Ascending aorta (tissue), 2 donors: ENCODE measurements around the gene UBAC2. TPM values are rescaled to one million over a fixed set of nuclear protein-coding genes. Genes with fewer than 3 reads are reported as not detected.

Experiments used
- DNase-seq, 2 donors: peaks; one replicate each; pipeline ENCODE4 v3.0.0-alpha.2; 2019; ENCODE audit warnings: low spot score in 2 of 2
- H3K27ac ChIP-seq, 2 donors: fragments of 200-600 bp; sonication (generic); one replicate each; pipeline ENCODE4 v1.5.1; 2016 to 2017; ENCODE audit warnings: mild to moderate bottlenecking in 1 of 2
- H3K27me3 ChIP-seq: fragments of 200-600 bp; sonication (generic); one replicate; pipeline ENCODE4 v1.5.1; 2017
- H3K36me3 ChIP-seq, 2 donors: fragments of 200-600 bp; sonication (generic); one replicate each; pipeline ENCODE4 v1.5.1; 2016
- H3K4me1 ChIP-seq, 2 donors: fragments of 200-600 bp; sonication (generic); one replicate each; pipeline ENCODE4 v1.5.1; 2016 to 2017; ENCODE audit warnings: mild to moderate bottlenecking in 1 of 2
- H3K4me3 ChIP-seq, 2 donors: fragments of 200-600 bp; sonication (generic); one replicate each; pipeline ENCODE4 v1.5.1; 2016 to 2017; ENCODE audit warnings: mild to moderate bottlenecking in 1 of 2
- H3K9me3 ChIP-seq, 2 donors: fragments of 200-600 bp; sonication (generic); one replicate each; pipeline ENCODE4 v1.5.1; 2016
- intact Hi-C: fragments of 100-400 bp; cut with DNase I; formaldehyde crosslinking; loops from one replicate; pipeline ENCODE4 v1.15.1; 2023
- total RNA-seq: library from RNA; depleted of rRNA; stranded (reverse); fragments of >200 nt; gene quantifications from one replicate; pipeline ENCODE4 v1.1.0, GENCODE V29; 2016
- TF ChIP-seq, protein P1 (sequence below), 3 experiments: fragments of 200-600 bp in 2 of 3; fragments of 450-650 bp in 1 of 3; sonication (generic) in 2 of 3; IDR thresholded peaks; one replicate each; pipeline ENCODE4 v1.5.1; 2016 to 2019; ENCODE audit warnings: antibody characterized with exemption in 3 of 3, mild to moderate bottlenecking in 1 of 3, moderate library complexity in 1 of 3

Gene UBAC2
- total RNA-seq, 1 donor from 2014 or later = 67.8 TPM

DNA sequence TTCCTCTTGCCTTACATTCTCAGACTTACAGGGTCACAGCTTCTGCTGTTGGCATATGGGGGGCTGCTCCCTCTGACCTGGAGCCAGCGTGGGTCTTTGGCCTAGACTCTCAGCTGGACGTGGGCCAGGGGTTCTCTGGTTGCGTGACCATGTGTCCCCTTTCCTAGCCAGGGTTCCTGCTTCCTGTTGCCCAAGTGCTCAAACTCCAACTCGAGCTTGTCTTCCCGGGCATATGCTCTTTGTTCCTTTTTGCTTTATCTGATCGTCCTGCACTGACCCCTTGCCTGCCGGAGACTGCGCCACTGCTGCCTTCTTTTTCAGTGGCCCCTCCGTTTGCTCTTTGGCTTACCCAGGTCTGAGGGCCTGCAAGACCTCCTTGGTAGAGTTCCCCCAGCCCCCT is 131.8 kb downstream of the UBAC2 start:
- intact Hi-C loops = no loop called here
- H3K9me3 ChIP-seq = no peaks in the 10 kb centered on the region
- no peaks in the 10 kb centered on the region for H3K27me3 ChIP-seq
- no peak for DNase-seq
- no peaks in the 10 kb centered on the region for H3K4me1 ChIP-seq
- H3K4me3 ChIP-seq = no peak overlapping the region
- peaks cover 0 to 7% of the 10 kb centered on the region in 2 donors for H3K36me3 ChIP-seq
- TF ChIP-seq, protein P1, sequence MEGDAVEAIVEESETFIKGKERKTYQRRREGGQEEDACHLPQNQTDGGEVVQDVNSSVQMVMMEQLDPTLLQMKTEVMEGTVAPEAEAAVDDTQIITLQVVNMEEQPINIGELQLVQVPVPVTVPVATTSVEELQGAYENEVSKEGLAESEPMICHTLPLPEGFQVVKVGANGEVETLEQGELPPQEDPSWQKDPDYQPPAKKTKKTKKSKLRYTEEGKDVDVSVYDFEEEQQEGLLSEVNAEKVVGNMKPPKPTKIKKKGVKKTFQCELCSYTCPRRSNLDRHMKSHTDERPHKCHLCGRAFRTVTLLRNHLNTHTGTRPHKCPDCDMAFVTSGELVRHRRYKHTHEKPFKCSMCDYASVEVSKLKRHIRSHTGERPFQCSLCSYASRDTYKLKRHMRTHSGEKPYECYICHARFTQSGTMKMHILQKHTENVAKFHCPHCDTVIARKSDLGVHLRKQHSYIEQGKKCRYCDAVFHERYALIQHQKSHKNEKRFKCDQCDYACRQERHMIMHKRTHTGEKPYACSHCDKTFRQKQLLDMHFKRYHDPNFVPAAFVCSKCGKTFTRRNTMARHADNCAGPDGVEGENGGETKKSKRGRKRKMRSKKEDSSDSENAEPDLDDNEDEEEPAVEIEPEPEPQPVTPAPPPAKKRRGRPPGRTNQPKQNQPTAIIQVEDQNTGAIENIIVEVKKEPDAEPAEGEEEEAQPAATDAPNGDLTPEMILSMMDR (IDR thresholded peaks at IDR 0.05) = no peak
- no peak overlapping the region for H3K27ac ChIP-seq

DNA sequence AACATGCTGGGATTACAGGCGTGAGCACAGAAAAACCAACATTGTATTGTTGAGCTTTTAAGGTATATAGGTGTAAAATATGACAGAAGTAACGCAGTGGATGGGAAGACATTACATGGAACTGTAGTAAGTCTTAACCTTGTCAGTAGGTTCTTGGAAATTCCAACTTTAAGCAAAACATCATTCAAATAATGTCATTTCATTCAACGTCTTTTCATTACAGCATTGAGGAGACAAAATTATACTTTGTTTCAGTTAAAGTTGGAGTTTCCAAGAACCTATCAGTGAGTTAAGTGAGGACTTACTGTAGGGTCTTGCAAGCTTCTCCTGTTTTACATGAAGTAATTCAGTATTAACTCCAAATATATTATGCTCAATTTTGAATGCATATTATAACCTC is 133.6 kb downstream of the UBAC2 start:
- DNase-seq = no peak
- Histone ChIP-seq H3K9me3 (no peaks in the 10 kb centered on the region), H3K27me3 (no peaks in the 10 kb centered on the region), H3K4me3 (no peak overlapping the region), H3K36me3 (peaks cover 0 to 4% of the 10 kb centered on the region in 2 donors), H3K4me1 (no peaks in the 10 kb centered on the region), H3K27ac (no peak overlapping the region)
- TF ChIP-seq, protein P1 (IDR thresholded peaks at IDR 0.05) = no peak
- intact Hi-C loops = no loop called here

- Histone ChIP-seq H3K27ac (no peak overlapping the region), H3K27me3 (no peaks in the 10 kb centered on the region), H3K4me1 (no peaks in the 10 kb centered on the region), H3K36me3 (peaks cover 0 to under 1% of the 10 kb centered on the region in 2 donors), H3K9me3 (no peaks in the 10 kb centered on the region), H3K4me3 (no peak overlapping the region)
- no peak for DNase-seq
- TF ChIP-seq, protein P1 (IDR thresholded peaks at IDR 0.05) = no peak
- intact Hi-C loops = no loop called here
Observed at GRCh38 chr13:99335087-99335486, 134.4 kb downstream of the UBAC2 start.

DNA sequence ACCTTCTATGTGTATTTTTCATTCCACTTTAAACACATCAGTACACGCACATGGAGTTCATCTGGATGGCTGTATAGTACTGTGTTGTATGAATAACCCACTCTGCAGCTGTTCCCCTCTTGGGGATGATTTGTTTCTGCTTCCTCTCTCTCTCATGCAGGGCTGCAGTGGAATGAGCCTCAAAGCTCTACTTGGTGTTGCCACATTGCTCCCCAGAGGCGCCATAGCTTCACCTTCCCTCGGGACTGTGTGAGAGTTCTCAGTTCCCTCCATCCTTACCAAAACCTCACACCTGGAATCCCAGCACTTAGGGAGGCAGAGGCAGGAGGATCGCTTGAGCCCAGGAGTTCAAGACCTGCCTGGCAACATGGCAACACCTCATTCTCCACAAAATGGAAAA is 134.9 kb downstream of the UBAC2 start:
- H3K36me3 ChIP-seq = peaks cover 4% of the 10 kb centered on the region in 2 donors
- H3K4me1 ChIP-seq = no peaks in the 10 kb centered on the region
- TF ChIP-seq, protein P1 (IDR thresholded peaks at IDR 0.05) = no peak
- H3K27me3 ChIP-seq = no peaks in the 10 kb centered on the region
- no peak overlapping the region for H3K4me3 ChIP-seq
- intact Hi-C loops = no loop called here
- no peaks in the 10 kb centered on the region for H3K9me3 ChIP-seq
- DNase-seq = no peak
- H3K27ac ChIP-seq = no peak overlapping the region

DNA sequence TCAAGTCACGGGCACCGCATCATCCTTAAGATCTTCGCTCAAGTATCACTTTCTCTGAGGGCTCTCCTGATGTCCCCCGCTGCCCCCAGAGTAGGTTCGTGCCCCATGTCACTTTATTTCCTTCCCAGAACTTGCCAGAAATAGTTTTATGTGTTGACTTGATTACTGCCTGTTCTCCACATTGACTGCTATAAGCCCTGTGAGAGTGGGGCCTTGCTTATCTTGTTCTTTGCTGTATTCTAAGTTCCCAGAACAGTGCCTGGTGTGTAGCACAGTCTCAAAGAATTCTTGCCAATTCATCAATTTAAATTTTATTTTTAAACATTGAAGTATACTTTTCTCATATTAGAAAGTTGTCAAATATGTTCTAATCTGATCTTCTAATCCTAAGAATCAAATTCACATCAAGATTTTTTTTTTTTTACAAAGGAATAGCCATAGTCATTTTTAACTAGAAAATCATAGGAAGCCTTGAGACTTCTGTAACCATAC is 138.6 kb downstream of the UBAC2 start:
- DNase-seq = no peak
- no peak overlapping the region for H3K4me3 ChIP-seq
- intact Hi-C loops = no loop called here
- H3K9me3 ChIP-seq = no peaks in the 10 kb centered on the region
- no peak overlapping the region for H3K27ac ChIP-seq
- H3K4me1 ChIP-seq = no peaks in the 10 kb centered on the region
- peaks cover 15 to 36% of the 10 kb centered on the region in 2 donors for H3K36me3 ChIP-seq
- TF ChIP-seq, protein P1 (IDR thresholded peaks at IDR 0.05) = no peak
- H3K27me3 ChIP-seq = no peaks in the 10 kb centered on the region
